HG03064 (cell line): Measurements from ENCODE around the gene SLC38A4.
"Not testable (repeated sequence)": the region's sequence is repeated elsewhere in the genome, so short reads cannot be mapped to it uniquely, and the experiment has no call there.

Experiments
- ATAC-seq: cut with Tn5 transposase; IDR thresholded peaks from one replicate; pipeline ENCODE4 v1.9.1; 2021; ENCODE audit warnings: low read depth; ENCODE audit not compliant: unreplicated experiment

The SLC38A4 gene, protein sequence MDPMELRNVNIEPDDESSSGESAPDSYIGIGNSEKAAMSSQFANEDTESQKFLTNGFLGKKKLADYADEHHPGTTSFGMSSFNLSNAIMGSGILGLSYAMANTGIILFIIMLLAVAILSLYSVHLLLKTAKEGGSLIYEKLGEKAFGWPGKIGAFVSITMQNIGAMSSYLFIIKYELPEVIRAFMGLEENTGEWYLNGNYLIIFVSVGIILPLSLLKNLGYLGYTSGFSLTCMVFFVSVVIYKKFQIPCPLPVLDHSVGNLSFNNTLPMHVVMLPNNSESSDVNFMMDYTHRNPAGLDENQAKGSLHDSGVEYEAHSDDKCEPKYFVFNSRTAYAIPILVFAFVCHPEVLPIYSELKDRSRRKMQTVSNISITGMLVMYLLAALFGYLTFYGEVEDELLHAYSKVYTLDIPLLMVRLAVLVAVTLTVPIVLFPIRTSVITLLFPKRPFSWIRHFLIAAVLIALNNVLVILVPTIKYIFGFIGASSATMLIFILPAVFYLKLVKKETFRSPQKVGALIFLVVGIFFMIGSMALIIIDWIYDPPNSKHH

DNA sequence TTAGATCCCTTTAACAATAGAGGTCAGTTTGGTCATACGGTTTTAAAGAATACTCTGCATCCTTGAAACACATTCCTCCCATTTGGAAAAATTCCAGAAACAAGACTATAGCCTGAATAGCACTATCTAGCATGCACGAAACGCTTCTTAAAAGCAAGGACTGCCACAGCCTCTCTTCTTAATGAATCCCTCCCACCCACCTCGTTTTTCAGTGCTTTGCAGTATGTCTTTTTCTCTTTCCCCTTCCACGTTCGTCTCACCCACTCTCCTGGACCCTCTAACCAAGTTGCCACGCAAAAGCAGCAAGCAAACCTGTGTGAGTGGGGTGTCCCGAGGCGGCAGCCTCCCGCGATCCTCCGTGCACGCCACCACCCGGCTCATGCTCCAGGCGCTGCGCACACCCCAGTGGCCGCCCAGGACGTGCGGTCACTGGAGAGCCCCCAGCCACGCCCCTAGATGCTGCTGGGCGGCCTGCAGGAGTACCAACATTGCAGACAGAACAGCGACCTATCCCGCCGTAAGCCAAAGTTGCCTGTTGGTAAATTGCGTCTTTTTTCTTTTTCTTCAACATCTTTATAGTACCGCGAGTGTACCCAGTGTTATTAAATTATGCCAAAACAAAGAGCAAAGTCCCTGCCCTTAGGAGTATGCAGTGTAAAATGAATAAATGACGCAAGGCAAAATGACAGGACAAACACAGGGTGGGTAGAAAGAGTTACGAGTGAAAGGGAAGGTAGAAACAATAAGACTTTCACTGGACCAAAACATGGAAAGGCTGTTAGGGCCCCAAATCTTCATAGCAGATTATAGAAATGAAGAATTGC lies at the start of gene SLC38A4:
SLC38A4 (minus strand) TSS at position 407 of the 824 bp plus-strand sequence. CDS start 32,926 bp downstream, outside the sequence.
- ATAC-seq, result no peak

DNA sequence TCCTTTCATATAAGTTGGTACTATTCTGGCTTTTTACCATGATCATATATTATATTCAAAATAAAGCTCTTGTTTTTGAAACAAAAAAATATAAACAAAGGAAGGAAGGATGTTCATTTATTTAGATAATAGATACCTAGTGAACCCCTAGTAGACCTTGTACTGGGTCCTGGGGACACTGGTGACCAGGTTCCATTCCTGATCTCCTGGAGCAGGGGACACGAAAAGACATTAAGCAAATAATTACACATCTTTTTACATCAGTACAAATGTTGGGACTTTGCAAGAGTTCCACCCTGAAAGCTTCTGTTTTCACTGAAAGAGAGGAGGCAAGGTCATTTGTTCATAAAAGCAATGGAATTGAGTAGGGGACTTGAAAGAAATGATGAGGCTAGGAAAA lies 49.3 kb upstream of the SLC38A4 start:
- no peak for ATAC-seq

DNA sequence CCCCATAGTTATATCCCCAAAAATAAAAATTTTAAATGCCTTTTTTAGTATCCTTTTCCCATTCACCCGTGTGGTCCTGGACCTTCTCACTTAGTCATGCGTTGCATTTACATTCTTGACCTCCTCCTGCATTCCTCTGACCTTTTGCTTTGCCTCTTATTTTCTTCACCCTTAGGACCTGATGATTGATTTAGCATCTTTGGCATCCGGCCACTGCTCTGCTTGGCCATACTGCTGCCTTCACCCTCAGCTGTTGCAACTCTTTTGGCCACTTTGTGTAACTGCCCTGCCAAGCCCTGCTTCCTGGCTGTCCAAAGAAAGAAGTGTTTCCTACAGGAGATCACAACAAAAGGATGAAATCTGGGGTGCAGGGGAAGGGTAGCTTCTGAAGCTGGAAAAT lies 48.8 kb upstream of the SLC38A4 start:
- no peak for ATAC-seq

DNA sequence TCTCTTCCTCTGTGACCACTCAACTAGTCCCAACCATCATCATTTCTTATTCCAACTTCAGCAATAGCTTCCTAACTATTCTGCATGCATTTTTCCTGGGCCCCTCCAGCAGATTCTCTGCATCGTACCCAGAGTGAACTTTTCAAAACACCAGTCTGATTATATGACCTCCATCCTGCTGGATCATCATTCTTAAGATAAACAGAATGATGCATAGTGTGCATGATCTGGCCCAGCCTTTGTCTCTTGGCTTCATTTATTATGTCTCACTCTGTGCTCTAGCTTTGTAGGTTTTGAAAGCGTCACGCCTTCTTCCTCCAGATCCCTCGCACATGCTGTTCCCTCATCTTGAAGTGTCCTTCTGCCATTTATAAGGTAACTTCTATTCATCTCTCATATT lies 46.3 kb upstream of the SLC38A4 start:
- ATAC-seq, result no peak

DNA sequence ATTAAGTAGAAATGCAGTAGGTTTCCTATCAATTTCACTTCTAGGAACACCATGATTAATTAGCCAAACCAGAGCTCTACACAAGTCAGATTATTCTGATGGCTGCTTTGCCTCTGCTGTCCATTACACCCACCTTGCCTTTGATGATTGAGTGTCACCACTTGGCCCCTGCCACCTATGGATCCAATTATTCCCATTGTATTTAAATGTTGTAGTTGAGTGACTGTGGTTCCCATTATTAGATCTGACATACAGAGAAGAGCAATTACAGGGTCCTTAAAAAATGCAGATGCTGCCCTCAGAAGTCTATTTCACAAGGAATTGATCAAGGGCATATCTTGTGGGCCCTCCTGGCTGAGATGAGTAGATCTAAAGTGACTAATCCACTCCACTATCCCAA lies 39.5 kb upstream of the SLC38A4 start:
- ATAC-seq, result no peak

DNA sequence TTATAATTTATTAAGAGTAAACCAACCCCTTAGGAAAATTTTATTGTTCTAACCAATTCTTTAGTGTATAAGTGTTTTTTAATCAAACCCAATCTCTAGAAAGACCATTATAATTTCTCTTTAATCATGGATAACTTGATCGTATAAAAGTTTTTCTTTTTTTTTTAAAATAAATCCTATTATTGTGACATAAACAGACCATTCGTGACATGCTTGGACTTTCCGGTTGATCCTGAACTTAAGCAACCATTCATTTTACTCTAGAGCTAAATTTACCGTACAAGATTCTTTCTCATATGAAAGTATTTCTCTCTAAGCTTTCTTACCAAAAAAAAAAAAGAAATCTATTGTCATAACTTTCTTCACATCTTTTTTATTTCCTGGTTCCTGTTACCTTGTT lies 32.6 kb upstream of the SLC38A4 start:
- ATAC-seq, result no peak

DNA sequence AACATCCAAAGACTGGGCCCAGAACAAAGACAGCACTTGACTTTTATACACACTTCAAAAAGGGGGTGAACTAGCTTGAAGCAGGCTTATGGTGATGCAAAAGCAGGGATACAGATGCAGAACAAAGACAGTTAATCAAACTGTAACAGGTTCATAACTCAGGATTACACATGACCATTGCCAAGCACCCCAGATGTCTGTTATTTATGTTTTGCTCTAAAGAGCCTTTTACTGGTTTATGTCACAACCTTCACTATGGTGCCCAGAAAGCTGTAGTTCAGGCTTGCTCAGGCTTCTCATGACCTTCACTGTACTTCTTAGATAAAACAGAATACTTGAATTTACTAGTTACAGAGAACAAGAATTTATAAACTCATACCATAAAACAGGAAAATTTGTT lies 31.7 kb upstream of the SLC38A4 start:
- ATAC-seq, result no peak

DNA sequence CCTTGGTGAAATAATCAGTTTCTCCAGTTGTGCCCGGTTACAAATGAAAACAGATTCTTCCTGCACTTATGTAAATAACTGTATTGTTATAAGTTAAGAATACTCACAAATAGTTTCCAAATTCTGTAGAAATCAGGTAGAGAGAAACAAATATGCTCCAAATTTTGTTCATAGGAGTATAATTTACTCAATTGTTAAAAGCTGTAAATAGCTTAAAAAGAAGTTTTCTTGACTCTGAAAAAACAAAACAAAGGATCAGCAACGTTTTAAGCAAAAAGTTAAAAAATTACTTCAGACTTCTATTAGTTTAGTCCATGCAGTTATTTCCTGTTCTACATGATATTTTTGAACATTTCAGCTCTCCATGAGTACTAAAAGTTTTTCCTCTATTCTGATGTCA lies 30.0 kb upstream of the SLC38A4 start:
- ATAC-seq, result no peak

DNA sequence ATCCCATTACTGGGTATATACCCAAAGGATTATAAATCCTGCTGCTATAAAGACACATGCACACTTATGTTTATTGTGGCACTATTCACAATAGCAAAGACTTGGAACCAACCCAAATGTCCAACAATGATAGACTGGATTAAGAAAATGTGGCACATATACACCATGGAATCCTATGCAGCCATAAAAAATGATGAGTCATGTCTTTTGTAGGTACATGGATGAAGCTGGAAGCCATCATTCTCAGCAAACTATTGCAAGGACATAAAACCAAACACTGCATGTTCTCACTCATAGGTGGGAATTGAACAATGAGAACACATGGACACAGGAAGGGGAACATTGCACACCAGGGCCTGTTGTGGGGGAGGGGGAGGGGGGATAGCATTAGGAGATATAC lies 28.4 kb upstream of the SLC38A4 start:
- not testable (repeated sequence) for ATAC-seq

DNA sequence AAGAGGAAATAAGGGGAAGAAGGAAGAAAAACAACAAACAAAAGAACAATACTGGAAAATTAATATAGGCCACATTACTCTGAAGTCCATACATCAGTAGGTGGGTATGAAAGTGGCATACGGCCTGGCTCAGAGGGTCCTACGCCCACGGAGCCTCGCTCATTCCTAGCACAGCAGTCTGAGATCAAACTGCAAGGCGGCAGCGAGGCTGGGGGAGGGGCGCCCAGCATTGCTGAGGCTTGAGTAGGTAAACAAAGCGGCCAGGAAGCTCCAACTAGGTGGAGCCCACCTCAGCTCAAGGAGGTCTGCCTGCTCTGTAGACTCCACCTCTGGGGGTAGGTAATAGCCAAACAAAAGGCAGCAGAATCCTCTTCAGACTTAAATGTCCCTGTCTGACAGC lies 23.0 kb upstream of the SLC38A4 start:
- ATAC-seq, result not testable (repeated sequence)

DNA sequence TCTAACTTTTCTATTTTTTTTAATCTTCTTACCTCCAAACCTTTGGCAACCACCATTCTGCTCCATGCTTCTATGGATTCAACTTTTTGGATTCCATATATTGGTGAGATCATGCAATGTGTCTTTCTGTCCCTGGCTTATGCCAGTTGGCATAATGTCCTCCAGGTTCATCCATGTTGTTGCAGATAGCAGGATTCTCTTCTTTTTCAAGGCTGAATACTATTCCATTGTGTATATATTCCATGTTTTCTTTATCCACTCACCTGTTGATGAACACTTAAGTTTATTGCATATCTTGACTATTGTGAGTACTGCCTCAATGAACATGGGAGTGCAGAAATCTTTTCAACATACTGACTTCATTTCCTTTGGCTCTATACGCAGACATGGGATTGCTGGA lies 21.2 kb upstream of the SLC38A4 start:
- ATAC-seq, result no peak

DNA sequence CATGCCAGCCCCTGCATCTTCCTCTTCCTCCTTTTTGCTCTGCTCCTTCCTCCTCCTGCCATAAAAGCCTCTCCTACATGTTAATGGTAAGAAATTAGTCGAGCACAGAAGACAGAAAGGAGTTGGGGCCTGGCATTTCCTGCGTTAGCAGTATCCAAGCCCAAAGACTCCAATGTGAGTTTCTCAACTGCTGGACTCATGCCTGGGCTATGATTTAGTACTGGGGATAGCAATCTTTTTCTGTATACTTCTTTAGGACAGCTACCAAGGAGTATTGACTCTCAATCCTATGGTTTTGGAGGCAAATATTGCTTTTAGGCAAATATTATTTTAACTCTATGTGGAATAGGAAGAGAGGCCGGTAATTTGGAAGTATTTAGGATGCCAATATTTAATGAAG lies 18.0 kb upstream of the SLC38A4 start:
- ATAC-seq, result no peak

DNA sequence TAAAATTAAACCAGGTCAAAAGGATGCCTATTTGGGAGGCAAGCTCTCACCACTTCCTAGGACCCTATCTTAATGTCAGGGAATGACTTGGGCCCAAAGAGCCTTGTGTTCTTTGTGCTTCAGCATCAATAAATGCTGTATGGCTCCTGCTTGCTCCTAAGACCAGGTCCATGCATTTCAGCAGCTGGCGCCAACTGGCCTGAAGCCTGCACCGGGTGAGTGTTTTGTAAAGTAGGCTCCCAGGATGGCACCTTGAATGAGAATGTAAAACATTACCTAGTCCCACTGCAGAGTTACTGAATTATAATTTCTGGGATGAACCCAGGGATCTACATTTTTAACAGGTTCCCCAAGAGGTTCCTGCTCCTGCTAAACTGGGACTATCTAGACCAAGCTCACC lies 16.1 kb upstream of the SLC38A4 start:
- ATAC-seq, result no peak

DNA sequence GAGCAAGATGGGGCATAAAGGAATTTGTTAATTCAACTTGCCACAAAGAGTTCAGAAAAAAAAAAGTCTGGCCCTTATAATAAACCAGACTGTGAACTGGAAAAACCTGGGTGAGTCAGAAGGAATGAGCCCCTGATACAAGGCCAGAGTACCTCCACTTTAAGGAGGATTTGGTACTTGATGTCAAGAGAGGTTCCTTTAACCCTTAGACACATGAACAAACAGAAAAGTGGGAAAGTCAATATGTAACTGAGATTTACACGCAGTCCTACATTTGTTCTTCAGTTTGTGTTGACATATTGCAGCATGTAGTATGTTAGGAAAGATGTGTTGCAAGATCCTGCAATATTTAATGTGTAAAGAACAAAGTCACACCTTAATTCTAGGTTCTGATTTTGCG lies 14.2 kb upstream of the SLC38A4 start:
- no peak for ATAC-seq

DNA sequence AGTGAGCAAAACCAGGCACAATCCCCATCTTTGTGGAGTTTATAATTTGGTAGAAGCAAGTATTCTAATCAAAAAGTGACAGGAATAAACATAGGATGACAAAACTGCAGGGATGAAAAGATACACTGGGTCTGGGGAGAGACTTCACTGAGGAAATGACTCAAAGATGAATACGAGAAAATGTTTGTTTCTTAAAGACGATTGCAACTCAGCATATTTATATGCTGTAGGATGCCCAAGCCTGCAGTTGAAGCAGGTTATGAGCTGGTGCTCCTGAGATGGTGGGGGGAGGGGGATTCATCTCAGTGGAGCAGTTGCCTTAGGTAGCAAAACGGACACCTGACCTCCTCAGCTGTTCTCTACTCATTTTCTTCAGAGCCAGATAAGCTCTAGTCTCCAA lies 13.4 kb upstream of the SLC38A4 start:
- no peak for ATAC-seq

DNA sequence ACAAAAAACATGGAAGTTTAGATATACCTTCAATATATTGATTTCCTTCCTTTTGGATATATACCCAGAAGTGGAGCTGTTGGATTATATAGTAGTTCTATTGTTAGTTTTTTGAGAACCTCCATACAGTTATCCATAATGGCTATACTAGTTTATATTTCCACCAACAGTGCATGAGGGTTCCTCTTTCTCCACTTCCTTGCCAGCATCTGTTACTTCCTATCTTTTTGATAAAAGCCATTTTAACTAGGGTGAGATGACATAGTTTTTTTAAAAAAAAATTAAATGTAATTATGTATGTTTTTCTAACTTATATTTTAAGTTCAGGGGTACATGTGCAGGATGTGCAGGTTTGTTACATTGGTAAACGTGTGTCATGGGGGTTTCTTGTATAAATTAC lies 10.0 kb upstream of the SLC38A4 start:
- ATAC-seq, result no peak

DNA sequence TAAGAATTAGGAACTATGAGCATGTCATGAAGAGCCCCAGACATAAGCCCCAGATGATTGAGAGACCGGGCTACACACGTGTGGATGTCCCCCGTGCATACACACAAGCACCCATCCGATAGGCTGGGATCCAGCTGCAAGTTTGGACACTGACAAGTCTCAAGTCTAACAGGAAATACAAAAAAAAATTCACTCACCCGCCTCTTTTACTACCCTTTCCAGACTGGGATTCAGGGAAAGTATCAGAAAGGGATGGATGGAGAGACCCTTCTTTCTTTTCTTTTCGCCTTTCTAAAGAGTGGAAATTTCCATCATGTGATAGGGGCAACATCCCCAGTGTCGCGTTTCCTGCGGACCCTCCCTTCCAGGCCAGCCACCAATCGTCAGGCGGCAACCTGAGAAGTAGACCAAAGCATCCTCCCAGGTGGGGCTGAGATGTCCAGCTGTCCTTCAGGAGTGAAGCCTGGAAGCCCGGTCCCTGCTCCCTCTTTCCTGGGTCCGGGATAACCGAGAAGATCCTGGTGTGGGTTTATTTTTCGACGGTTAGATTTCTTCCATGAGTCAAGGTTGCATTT lies 6.4 kb upstream of the SLC38A4 start:
- ATAC-seq, result no peak

DNA sequence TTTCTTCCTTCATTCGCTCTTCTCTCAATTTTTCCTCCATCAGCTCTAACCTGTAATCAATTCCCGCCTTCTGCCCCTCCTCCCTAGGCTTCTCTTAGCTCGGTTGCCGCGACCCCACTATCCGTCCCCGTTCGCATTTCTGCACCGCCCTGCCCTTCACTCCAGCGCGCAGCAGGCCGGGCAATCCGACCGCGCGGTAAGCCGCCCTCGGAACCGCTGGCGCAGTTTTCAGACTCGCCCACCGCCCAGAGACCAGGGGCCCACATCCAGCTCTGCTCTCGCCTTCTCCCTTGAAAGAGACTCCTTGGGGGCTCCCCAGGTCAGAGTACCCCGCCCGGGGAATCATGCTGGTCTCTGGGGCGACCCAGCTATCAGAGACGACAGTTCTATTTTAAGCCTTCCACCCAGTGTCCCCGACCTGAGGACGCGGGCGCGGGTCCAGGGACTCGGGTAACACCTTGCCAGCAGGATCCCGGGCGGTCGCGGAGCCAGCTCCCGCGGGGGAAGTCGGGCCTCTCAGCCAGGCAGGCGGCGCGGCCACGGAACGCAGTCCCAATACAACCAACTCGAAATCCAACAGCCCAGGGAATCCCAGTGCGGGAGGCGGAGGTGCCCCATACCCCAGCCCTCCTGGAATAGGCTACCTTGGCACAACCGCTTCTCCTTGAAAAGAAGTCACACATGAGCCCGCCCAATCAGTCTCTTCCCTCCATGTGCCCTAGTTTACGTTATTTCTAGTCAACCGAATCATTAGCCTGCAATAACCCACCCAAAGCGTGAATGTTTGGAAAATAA lies 5.7 kb upstream of the SLC38A4 start:
- no peak for ATAC-seq

DNA sequence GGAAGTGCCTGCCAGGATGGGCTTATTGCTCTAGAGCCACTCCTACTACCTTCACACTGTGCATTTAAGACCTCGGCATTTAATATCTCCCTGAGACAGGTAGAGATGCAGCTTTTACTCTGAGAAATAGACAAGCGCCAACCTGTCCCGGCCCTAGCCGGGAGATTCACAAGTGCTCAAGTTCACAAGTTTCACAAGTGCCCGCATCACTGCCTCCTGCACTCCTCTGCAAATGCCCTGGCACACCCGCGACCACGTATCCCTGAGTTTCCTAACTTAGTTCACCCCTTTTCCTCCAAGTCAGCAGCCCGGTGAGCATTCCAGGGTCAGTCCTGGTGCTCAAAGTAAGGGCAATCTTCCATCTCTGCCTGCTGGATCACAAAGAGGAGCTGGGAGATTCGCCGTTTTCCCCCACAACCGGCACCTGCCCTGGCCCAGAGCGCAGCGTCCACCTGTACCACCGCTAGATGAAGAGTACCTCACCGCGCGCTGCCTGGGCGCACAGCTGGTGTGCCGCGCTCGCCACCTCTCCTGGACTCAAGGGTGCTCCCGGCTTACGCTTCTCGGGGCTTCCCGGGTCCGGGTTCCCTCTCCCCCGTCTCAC lies 5.0 kb upstream of the SLC38A4 start:
- ATAC-seq, result no peak

DNA sequence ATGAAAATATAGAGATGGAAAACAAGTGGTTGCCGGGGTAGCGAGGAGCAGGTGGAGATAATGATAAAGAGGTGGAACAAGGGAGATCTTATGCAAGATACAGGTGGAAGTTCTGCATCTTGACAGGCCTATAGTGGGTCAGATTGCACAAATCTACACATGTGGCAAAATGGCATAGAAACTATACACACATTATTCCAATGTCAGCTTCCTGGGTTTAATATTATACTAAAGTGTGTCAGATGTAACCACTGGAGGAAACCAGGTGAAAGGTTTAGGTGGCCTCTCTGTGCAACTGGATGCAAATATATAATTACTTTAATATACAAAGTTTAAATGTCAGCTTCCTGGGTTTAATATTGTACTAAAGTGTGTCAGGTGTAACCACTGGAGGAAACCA lies 1.1 kb downstream of the SLC38A4 start:
- no peak for ATAC-seq
